Measurements from ENCODE around the gene RXRA.

Gene RXRA

GRCh38 chr9:134303601-134304000 lies 22.7 kb upstream of the RXRA start:
- H3K9ac ChIP-seq (ENCODE audit: low read length): no peak overlapping the region
- peak overlapping the region in 1 of 2 experiments; percentile 49 for H3K14ac ChIP-seq (ENCODE audit: low read length in 2 of 2)
- H3K36me3 ChIP-seq (ENCODE audit: control insufficient read depth in 1 of 2, insufficient read depth in 2 of 2, low read depth in 1 of 2, low read length in 2 of 2): no peaks in the 10 kb centered on the region
- DNase-seq: no peak
- peaks cover 2% of the 10 kb centered on the region for H3K4me1 ChIP-seq (ENCODE audit: control insufficient read depth, insufficient read depth, low read depth, low read length)
- no peak overlapping the region for H2BK12ac ChIP-seq (ENCODE audit: low read length in 2 of 2)
- no peak overlapping the region for H2BK5ac ChIP-seq (ENCODE audit: low read depth, low read length, poor library complexity, severe bottlenecking)
- no peaks in the 10 kb centered on the region for H3K79me1 ChIP-seq (replicated peaks; ENCODE audit: low read length, poor library complexity, severe bottlenecking)
- no peak overlapping the region for H2BK15ac ChIP-seq (ENCODE audit: low read depth, poor library complexity, severe bottlenecking)
- no peak overlapping the region for H2AFZ ChIP-seq (ENCODE audit: low read depth, low read length)
- H3K18ac ChIP-seq (ENCODE audit: low read depth in 1 of 2, low read length in 2 of 2): no peak overlapping the region
- WGBS: 92% methylated on average over 7 of the region's 7 CpGs
- no peak overlapping the region for H2BK120ac ChIP-seq (ENCODE audit: low read depth, low read length)
- H3K4ac ChIP-seq (ENCODE audit: low read depth in 1 of 2, low read length in 2 of 2): no peak overlapping the region
- no peak overlapping the region for H2AK5ac ChIP-seq (ENCODE audit: low read length, severe bottlenecking)
- no peaks in the 10 kb centered on the region for H3K9me3 ChIP-seq (ENCODE audit: control insufficient read depth, low read length)
- H3K4me3 ChIP-seq (ENCODE audit: insufficient read depth in 1 of 2, low read depth in 1 of 2, low read length in 2 of 2): no peak overlapping the region
- no peak overlapping the region for H4K8ac ChIP-seq (ENCODE audit: low read length)
- no peak overlapping the region for H3K27ac ChIP-seq (ENCODE audit: low read length, poor library complexity, severe bottlenecking)
- no peak overlapping the region for H3K4me2 ChIP-seq (ENCODE audit: low read length, poor library complexity, severe bottlenecking)
- peaks cover 21 to 44% of the 10 kb centered on the region in 2 experiments for H3K27me3 ChIP-seq (ENCODE audit: control insufficient read depth in 1 of 2, insufficient read depth in 1 of 2, low read length in 2 of 2)
- H3K23ac ChIP-seq (ENCODE audit: low read length in 2 of 2): no peak overlapping the region
- no peak overlapping the region for H4K91ac ChIP-seq (ENCODE audit: low read length)

GRCh38 chr9:134304261-134304660 lies 22.0 kb upstream of the RXRA start:
- Histone ChIP-seq H3K9ac (ENCODE audit: low read length) (no peak overlapping the region), H3K27me3 (ENCODE audit: control insufficient read depth in 1 of 2, insufficient read depth in 1 of 2, low read length in 2 of 2) (peaks cover 25 to 40% of the 10 kb centered on the region in 2 experiments), H3K14ac (ENCODE audit: low read length in 2 of 2) (no peak overlapping the region), H3K79me1 (replicated peaks; ENCODE audit: low read length, poor library complexity, severe bottlenecking) (no peaks in the 10 kb centered on the region), H3K4me1 (ENCODE audit: control insufficient read depth, insufficient read depth, low read depth, low read length) (peaks cover 2% of the 10 kb centered on the region), H3K18ac (ENCODE audit: low read depth in 1 of 2, low read length in 2 of 2) (no peak overlapping the region), H2AK5ac (ENCODE audit: low read length, severe bottlenecking) (no peak overlapping the region), H2BK12ac (ENCODE audit: low read length in 2 of 2) (no peak overlapping the region), H3K4me2 (ENCODE audit: low read length, poor library complexity, severe bottlenecking) (no peak overlapping the region), H2BK120ac (ENCODE audit: low read depth, low read length) (no peak overlapping the region), H3K27ac (ENCODE audit: low read length, poor library complexity, severe bottlenecking) (no peak overlapping the region), H3K4me3 (ENCODE audit: insufficient read depth in 1 of 2, low read depth in 1 of 2, low read length in 2 of 2) (no peak overlapping the region), H4K8ac (ENCODE audit: low read length) (no peak overlapping the region), H2BK5ac (ENCODE audit: low read depth, low read length, poor library complexity, severe bottlenecking) (no peak overlapping the region), H4K91ac (ENCODE audit: low read length) (no peak overlapping the region), H2AFZ (ENCODE audit: low read depth, low read length) (no peak overlapping the region), H2BK15ac (ENCODE audit: low read depth, poor library complexity, severe bottlenecking) (no peak overlapping the region), H3K4ac (ENCODE audit: low read depth in 1 of 2, low read length in 2 of 2) (no peak overlapping the region), H3K9me3 (ENCODE audit: control insufficient read depth, low read length) (no peaks in the 10 kb centered on the region), H3K23ac (ENCODE audit: low read length in 2 of 2) (no peak overlapping the region), H3K36me3 (ENCODE audit: control insufficient read depth in 1 of 2, insufficient read depth in 2 of 2, low read depth in 1 of 2, low read length in 2 of 2) (no peaks in the 10 kb centered on the region)
- WGBS: 89% methylated on average over 16 of the region's 16 CpGs
- DNase-seq: no peak

- Histone ChIP-seq H3K9me3 (ENCODE audit: control insufficient read depth, low read length) (no peaks in the 10 kb centered on the region), H3K9ac (ENCODE audit: low read length) (no peak overlapping the region), H4K8ac (ENCODE audit: low read length) (no peak overlapping the region)
Observed at GRCh38 chr9:134304690-134305089, 21.6 kb upstream of the RXRA start.

GRCh38 chr9:134305533-134305932 lies 20.7 kb upstream of the RXRA start:
- no peak overlapping the region for H3K23ac ChIP-seq (ENCODE audit: low read length in 2 of 2)
- no peaks in the 10 kb centered on the region for H3K36me3 ChIP-seq (ENCODE audit: control insufficient read depth in 1 of 2, insufficient read depth in 2 of 2, low read depth in 1 of 2, low read length in 2 of 2)
- H2AFZ ChIP-seq (ENCODE audit: low read depth, low read length): no peak overlapping the region
- no peak overlapping the region for H2BK120ac ChIP-seq (ENCODE audit: low read depth, low read length)
- no peak overlapping the region for H3K4ac ChIP-seq (ENCODE audit: low read depth in 1 of 2, low read length in 2 of 2)
- H3K27ac ChIP-seq (ENCODE audit: low read length, poor library complexity, severe bottlenecking): no peak overlapping the region
- no peak overlapping the region for H2BK5ac ChIP-seq (ENCODE audit: low read depth, low read length, poor library complexity, severe bottlenecking)
- 98% methylated on average over 1 of the region's 1 CpG for WGBS
- H3K27me3 ChIP-seq (ENCODE audit: control insufficient read depth in 1 of 2, insufficient read depth in 1 of 2, low read length in 2 of 2): peaks cover 18 to 38% of the 10 kb centered on the region in 2 experiments
- no peak overlapping the region for H3K14ac ChIP-seq (ENCODE audit: low read length in 2 of 2)
- H4K8ac ChIP-seq (ENCODE audit: low read length): no peak overlapping the region
- no peak for DNase-seq
- peaks cover 2% of the 10 kb centered on the region for H3K4me1 ChIP-seq (ENCODE audit: control insufficient read depth, insufficient read depth, low read depth, low read length)
- no peak overlapping the region for H4K91ac ChIP-seq (ENCODE audit: low read length)
- no peak overlapping the region for H3K4me3 ChIP-seq (ENCODE audit: insufficient read depth in 1 of 2, low read depth in 1 of 2, low read length in 2 of 2)
- no peak overlapping the region for H3K9ac ChIP-seq (ENCODE audit: low read length)
- H3K9me3 ChIP-seq (ENCODE audit: control insufficient read depth, low read length): no peaks in the 10 kb centered on the region
- no peak overlapping the region for H3K4me2 ChIP-seq (ENCODE audit: low read length, poor library complexity, severe bottlenecking)
- H2BK12ac ChIP-seq (ENCODE audit: low read length in 2 of 2): no peak overlapping the region
- H2BK15ac ChIP-seq (ENCODE audit: low read depth, poor library complexity, severe bottlenecking): no peak overlapping the region
- no peak overlapping the region for H2AK5ac ChIP-seq (ENCODE audit: low read length, severe bottlenecking)
- H3K79me1 ChIP-seq (replicated peaks; ENCODE audit: low read length, poor library complexity, severe bottlenecking): no peaks in the 10 kb centered on the region
- no peak overlapping the region for H3K18ac ChIP-seq (ENCODE audit: low read depth in 1 of 2, low read length in 2 of 2)

More at GRCh38 chr9:134304690-134305089, 21.6 kb upstream of the RXRA start:
- H3K27me3 ChIP-seq (ENCODE audit: control insufficient read depth in 1 of 2, insufficient read depth in 1 of 2, low read length in 2 of 2): peaks cover 25 to 40% of the 10 kb centered on the region in 2 experiments
- no peak overlapping the region for H2BK5ac ChIP-seq (ENCODE audit: low read depth, low read length, poor library complexity, severe bottlenecking)
- H3K14ac ChIP-seq (ENCODE audit: low read length in 2 of 2): no peak overlapping the region
- H2AK5ac ChIP-seq (ENCODE audit: low read length, severe bottlenecking): no peak overlapping the region
- H2AFZ ChIP-seq (ENCODE audit: low read depth, low read length): no peak overlapping the region
- H3K4ac ChIP-seq (ENCODE audit: low read depth in 1 of 2, low read length in 2 of 2): no peak overlapping the region
- no peak overlapping the region for H3K4me3 ChIP-seq (ENCODE audit: insufficient read depth in 1 of 2, low read depth in 1 of 2, low read length in 2 of 2)
- no peak overlapping the region for H3K4me2 ChIP-seq (ENCODE audit: low read length, poor library complexity, severe bottlenecking)
- H2BK15ac ChIP-seq (ENCODE audit: low read depth, poor library complexity, severe bottlenecking): no peak overlapping the region
- H4K91ac ChIP-seq (ENCODE audit: low read length): no peak overlapping the region
- no peak overlapping the region for H3K27ac ChIP-seq (ENCODE audit: low read length, poor library complexity, severe bottlenecking)
- no peaks in the 10 kb centered on the region for H3K36me3 ChIP-seq (ENCODE audit: control insufficient read depth in 1 of 2, insufficient read depth in 2 of 2, low read depth in 1 of 2, low read length in 2 of 2)
- H3K4me1 ChIP-seq (ENCODE audit: control insufficient read depth, insufficient read depth, low read depth, low read length): peaks cover 2% of the 10 kb centered on the region
- 84% methylated on average over 11 of the region's 11 CpGs for WGBS
- no peak overlapping the region for H2BK12ac ChIP-seq (ENCODE audit: low read length in 2 of 2)
- no peak overlapping the region for H3K23ac ChIP-seq (ENCODE audit: low read length in 2 of 2)
- DNase-seq: no peak
- no peak overlapping the region for H2BK120ac ChIP-seq (ENCODE audit: low read depth, low read length)
- H3K18ac ChIP-seq (ENCODE audit: low read depth in 1 of 2, low read length in 2 of 2): no peak overlapping the region
- no peaks in the 10 kb centered on the region for H3K79me1 ChIP-seq (replicated peaks; ENCODE audit: low read length, poor library complexity, severe bottlenecking)

Measured in mesenchymal stem cell (in vitro differentiated cells and primary cell).